Ammon's horn (tissue), 1 donor: ENCODE results near the gene PDIA2.
"Not testable (repeated sequence)": the region's sequence is repeated elsewhere in the genome, so short reads cannot be mapped to it uniquely, and the experiment has no call there.

Source experiments
- DNase-seq: peaks from one replicate; pipeline ENCODE4 v3.0.0-alpha.2; 2016; ENCODE audit warnings: low spot score

PDIA2 gene

GRCh38 chr16:264440-264951, 18.5 kb upstream of the PDIA2 start:
- DNase-seq: no peak

GRCh38 chr16:265002-265529, 17.9 kb upstream of the PDIA2 start:
- DNase-seq: no peak

GRCh38 chr16:265711-266110, 17.3 kb upstream of the PDIA2 start:
- DNase-seq: no peak

- no peak for DNase-seq
These were observed 16.5 kb upstream of the PDIA2 start for GRCh38 chr16:266258-267164.

- DNase-seq: not testable (repeated sequence)
These were observed 15.4 kb upstream of the PDIA2 start for GRCh38 chr16:267562-267961.

- no peak for DNase-seq
These were observed 14.6 kb upstream of the PDIA2 start for GRCh38 chr16:268141-269053.

GRCh38 chr16:269061-269796, 13.7 kb upstream of the PDIA2 start:
- no peak for DNase-seq

- DNase-seq: no peak
These were observed 12.3 kb upstream of the PDIA2 start for GRCh38 chr16:270381-271255.

GRCh38 chr16:272633-273546, 10.1 kb upstream of the PDIA2 start:
- DNase-seq: no peak

- no peak for DNase-seq
These were observed 9.2 kb upstream of the PDIA2 start for GRCh38 chr16:273547-274421.

- DNase-seq: no peak
These were observed 7.8 kb upstream of the PDIA2 start for GRCh38 chr16:275041-275641.

GRCh38 chr16:275786-276232, 7.2 kb upstream of the PDIA2 start, which contains the start of gene RGS11:
Gene RGS11 (minus strand): TSS chr16:275944. CDS start chr16:275911, 33 bp downstream.
- no peak for DNase-seq

- no peak for DNase-seq
These were observed 6.4 kb upstream of the PDIA2 start for GRCh38 chr16:276426-277077.

- no peak for DNase-seq
These were observed 4.0 kb upstream of the PDIA2 start for GRCh38 chr16:278863-279366.

GRCh38 chr16:279531-279930, 3.4 kb upstream of the PDIA2 start:
- DNase-seq: no peak

GRCh38 chr16:280005-280460, 2.9 kb upstream of the PDIA2 start:
- DNase-seq: no peak

- DNase-seq: no peak
These were observed 2.4 kb upstream of the PDIA2 start, which contains the start of gene ARHGDIG for GRCh38 chr16:280552-280951. Gene ARHGDIG (plus strand): TSS chr16:280591. CDS start chr16:280681, 90 bp downstream.
